ENCODE data around the gene SPRY4.

GRCh38 chr5:142325725-142326479 lies 1.1 kb upstream of the SPRY4 start:
- no peak for TF ChIP-seq REST (IDR thresholded peaks at IDR 0.05; ENCODE audit: borderline replicate concordance in 1 of 2, low read depth in 1 of 2, low read length in 2 of 2)
- no peak for TF ChIP-seq NCOA5 (CRISPR knock-in tag; IDR thresholded peaks at IDR 0.05)
- no peak for TF ChIP-seq SMYD3 (CRISPR knock-in tag; IDR thresholded peaks at IDR 0.05)
- TF ChIP-seq ZNF224 (CRISPR knock-in tag; IDR thresholded peaks at IDR 0.05) = no peak
- TF ChIP-seq ZNF629 (CRISPR knock-in tag; conservative IDR thresholded peaks at IDR 0.05) = no peak
- TF ChIP-seq TBL1XR1 (IDR thresholded peaks at IDR 0.05; ENCODE audit: borderline replicate concordance, low read length, partially characterized antibody) = no peak
- no peak for TF ChIP-seq AKNA (CRISPR knock-in tag; IDR thresholded peaks at IDR 0.05; ENCODE audit: borderline replicate concordance)
- TF ChIP-seq ZBTB42 (CRISPR knock-in tag; IDR thresholded peaks at IDR 0.05) = no peak
- TF ChIP-seq RFX5 (IDR thresholded peaks at IDR 0.05; ENCODE audit: low read depth, low read length) = no peak
- no peak for TF ChIP-seq NBN (conservative IDR thresholded peaks at IDR 0.05)
- TF ChIP-seq BRCA1 (CRISPR knock-in tag; IDR thresholded peaks at IDR 0.05) = no peak

Measured in HepG2 (cell line).